Measurements from ENCODE around the gene ST7L. TPM values are rescaled to one million over a fixed set of nuclear protein-coding genes. Genes with fewer than 3 reads are reported as not detected.
A peak's percentile ranks its signal among the peaks of the same experiment; 100 is the strongest.

Gene ST7L
- total and polyA plus RNA-seq, 2 of the 4 experiments (the other 2 are of a cell fraction): 7.7 to 14.7 TPM

GRCh38 chr1:112532064-112532463 lies 86.9 kb downstream of the ST7L start:
- no peak overlapping the region for H3K9ac ChIP-seq (ENCODE audit: low read depth, low read length)
- no peaks in the 10 kb centered on the region for H3K9me3 ChIP-seq (ENCODE audit: control insufficient read depth, insufficient read depth, low read length)
- peak overlapping the region; percentile 82 for H3K18ac ChIP-seq (ENCODE audit: low read depth, low read length)
- peak overlapping the region; percentile 1 for H4K91ac ChIP-seq (ENCODE audit: insufficient read depth, low read depth, low read length)
- H3K4ac ChIP-seq (ENCODE audit: low read depth, low read length): peak overlapping the region; percentile 2; the same call in 1 of the 2 replicates
- ATAC-seq (ENCODE audit: low read depth) (no peak), DNase-seq (no peak)
- H4K5ac ChIP-seq (ENCODE audit: low read depth, low read length): peak overlapping the region; percentile 86; the same call in 1 of the 2 replicates
- CTCF ChIA-PET: interaction anchor here (0.9 kb wide), 1 partner anchor 30 kb away, joined by 4 read pairs; no protein-coding TSS in a partner anchor
- H2AFZ ChIP-seq (replicated peaks; ENCODE audit: low read length, poor library complexity): no peak overlapping the region
- 0 out of 2 replicates have a peak overlapping the region, but pooled peaks have one; percentile 30 for H3K27ac ChIP-seq (ENCODE audit: insufficient read depth, low read length)
- dilution Hi-C loops (cut with HindIII; ENCODE audit: low sequenced_read_pairs, unreplicated experiment) (no loop called here), intact Hi-C loops (cut with micrococcal nuclease) (no loop called here), in situ Hi-C loops (cut with MboI; ENCODE audit: low sequenced_read_pairs) (no loop called here)
- TF ChIP-seq POLR2A (IDR thresholded peaks at IDR 0.05; ENCODE audit: low read depth, low read length) (no peak), NFE2L2 (IDR thresholded peaks at IDR 0.05; ENCODE audit: low read depth, low read length) (no peak), CTCF (conservative IDR thresholded peaks at IDR 0.05; ENCODE audit: low read depth, low read length) (no peak), MAFK (IDR thresholded peaks at IDR 0.05; ENCODE audit: low read depth, low read length) (no peak), RFX5 (IDR thresholded peaks at IDR 0.05; ENCODE audit: low read depth, low read length) (no peak), USF2 (IDR thresholded peaks at IDR 0.05; ENCODE audit: low read depth, low read length) (no peak), CEBPB (IDR thresholded peaks at IDR 0.05; ENCODE audit: low read depth, low read length) (no peak), MAZ (IDR thresholded peaks at IDR 0.05; ENCODE audit: borderline replicate concordance, low read depth, low read length) (no peak), RCOR1 (IDR thresholded peaks at IDR 0.05; ENCODE audit: insufficient replicate concordance, low read length) (no peak), CHD1 (IDR thresholded peaks at IDR 0.05; ENCODE audit: low read depth, low read length) (no peak), ELK1 (IDR thresholded peaks at IDR 0.05; ENCODE audit: borderline replicate concordance, low read depth, low read length) (no peak), BHLHE40 (IDR thresholded peaks at IDR 0.05; ENCODE audit: low read depth, low read length) (no peak), RAD21 (IDR thresholded peaks at IDR 0.05; ENCODE audit: low read length) (no peak), SMC3 (IDR thresholded peaks at IDR 0.05; ENCODE audit: low read depth, low read length) (no peak), MXI1 (IDR thresholded peaks at IDR 0.05; ENCODE audit: borderline replicate concordance, low read depth, low read length) (no peak), FOS (IDR thresholded peaks at IDR 0.05; ENCODE audit: low read depth, low read length) (no peak)
- H3K4me1 ChIP-seq (ENCODE audit: control insufficient read depth, insufficient read depth, low read length): peaks cover 20% of the 10 kb centered on the region
- 80% methylated on average over 1 of the region's 4 CpGs; no CpG with 5 or more reads in 1 of the 2 experiments for WGBS, 2 experiments (ENCODE audit: extremely low coverage in 2 of 2, insufficient read length in 1 of 2)
- BruUV-seq (replicated peaks): no TSS peak
- peak overlapping the region; percentile 3; the same call in 1 of the 2 replicates for H3K23ac ChIP-seq (ENCODE audit: low read depth, low read length)
- no peak overlapping the region for H3K14ac ChIP-seq (replicated peaks; ENCODE audit: low read depth, low read length)
- H2BK5ac ChIP-seq (ENCODE audit: low read depth, low read length, poor library complexity, severe bottlenecking): peak overlapping the region; percentile 79
- peaks cover 8% of the 10 kb centered on the region for H3K9me1 ChIP-seq (ENCODE audit: insufficient read depth, low read length)
- peak overlapping the region in 1 of 2 experiments; percentile 16; a peak in 1 of 4 replicates for H4K8ac ChIP-seq (ENCODE audit: low read depth in 2 of 2, low read length in 2 of 2)
- peaks cover 0 to 3% of the 10 kb centered on the region in 2 experiments; a peak in 1 of 4 replicates for H3K79me1 ChIP-seq (ENCODE audit: low read depth in 1 of 2, low read length in 2 of 2)
- 0 out of 3 replicates have a peak overlapping the region, but pooled peaks have one; percentile 6 for H2BK15ac ChIP-seq (ENCODE audit: low read depth, low read length)
- H3K4me2 ChIP-seq (ENCODE audit: low read depth, low read length): no peak overlapping the region
- peak overlapping the region; percentile 3; the same call in 1 of the 2 replicates for H2AK5ac ChIP-seq (ENCODE audit: low read depth, low read length)
- H3K36me3 ChIP-seq (ENCODE audit: control insufficient read depth, insufficient read depth, low read length): 0 out of 2 replicates have a peak, but pooled peaks cover 2% of the 10 kb centered on the region
- peak overlapping the region; percentile 2; the same call in 1 of the 2 replicates for H2BK20ac ChIP-seq (ENCODE audit: low read depth, low read length)
- H3K27me3 ChIP-seq (ENCODE audit: control insufficient read depth, insufficient read depth, low read length): no peaks in the 10 kb centered on the region
- H4K20me1 ChIP-seq (ENCODE audit: insufficient read depth, low read length): no peaks in the 10 kb centered on the region
- H3K56ac ChIP-seq (ENCODE audit: extremely low read depth, insufficient read depth, low read length): no peak overlapping the region
- H2AK9ac ChIP-seq (replicated peaks; ENCODE audit: low read depth, low read length, poor library complexity): no peak overlapping the region
- peak overlapping the region; percentile 17; the same call in 1 of the 2 replicates for H2BK120ac ChIP-seq (ENCODE audit: low read depth, low read length)
- POLR2A ChIA-PET (ENCODE audit: unreplicated experiment): no interaction called here
- no peak overlapping the region for H3K4me3 ChIP-seq (ENCODE audit: insufficient read depth, low read depth, low read length)

All from IMR-90 (cell line).